Measurements from ENCODE around the gene MLLT1. TPM values are rescaled to one million over a fixed set of nuclear protein-coding genes. Genes with fewer than 3 reads are reported as not detected.

The MLLT1 gene
- total and polyA plus RNA-seq, 9 donors, result 11.1 to 116 (median 78.4) TPM

GRCh38 chr19:6226444-6227155, 53.2 kb downstream of the MLLT1 start:
- no peak for TF ChIP-seq CTCF (IDR thresholded peaks at IDR 0.05)
- no peak for TF ChIP-seq POLR2A (IDR thresholded peaks at IDR 0.05)
- no peak for TF ChIP-seq EP300 (IDR thresholded peaks at IDR 0.05)
- Histone ChIP-seq H3K27me3 (no peaks in the 10 kb centered on the region), H3K9me3 (no peaks in the 10 kb centered on the region), H3K4me3 (no peak overlapping the region), H3K4me1 (ENCODE audit: insufficient read depth) (peaks cover 15% of the 10 kb centered on the region), H3K36me3 (no peaks in the 10 kb centered on the region), H3K27ac (no peak overlapping the region)
- 75 to 80% (median 79%) methylated on average over 28 of the region's 28 CpGs for WGBS, 3 donors
- intact Hi-C loops (cut with DNase I), result no loop called here
- DNase-seq, result no peak

- 79 to 85% (median 80%) methylated on average over 12 of the region's 12 CpGs for WGBS, 3 donors
- intact Hi-C loops (cut with DNase I), result no loop called here
Observed at GRCh38 chr19:6226012-6226411, 53.8 kb downstream of the MLLT1 start.

GRCh38 chr19:6225232-6225865, 54.4 kb downstream of the MLLT1 start:
- no peaks in the 10 kb centered on the region for H3K9me3 ChIP-seq
- H3K27me3 ChIP-seq, result no peaks in the 10 kb centered on the region
- 88 to 89% (median 89%) methylated on average over 18 of the region's 18 CpGs for WGBS, 3 donors
- peak in 1 of 5 donors; percentile 26 for DNase-seq
- no peak overlapping the region for H3K27ac ChIP-seq
- intact Hi-C loops (cut with DNase I), result no loop called here
- H3K4me3 ChIP-seq, result no peak overlapping the region
- H3K36me3 ChIP-seq, result no peaks in the 10 kb centered on the region
- H3K4me1 ChIP-seq (ENCODE audit: insufficient read depth), result peaks cover 24% of the 10 kb centered on the region
- TF ChIP-seq CTCF (IDR thresholded peaks at IDR 0.05) (no peak), EP300 (IDR thresholded peaks at IDR 0.05) (no peak), POLR2A (IDR thresholded peaks at IDR 0.05) (no peak)

More at GRCh38 chr19:6226012-6226411, 53.8 kb downstream of the MLLT1 start:
- peaks cover 18% of the 10 kb centered on the region for H3K4me1 ChIP-seq (ENCODE audit: insufficient read depth)
- H3K27ac ChIP-seq, result no peak overlapping the region
- no peaks in the 10 kb centered on the region for H3K27me3 ChIP-seq
- no peaks in the 10 kb centered on the region for H3K36me3 ChIP-seq
- H3K9me3 ChIP-seq, result no peaks in the 10 kb centered on the region
- TF ChIP-seq POLR2A (IDR thresholded peaks at IDR 0.05), result no peak
- no peak overlapping the region for H3K4me3 ChIP-seq
- DNase-seq, result no peak

- 90 to 94% (median 93%) methylated on average over 4 of the region's 4 CpGs for WGBS, 3 donors
- no peaks in the 10 kb centered on the region for H3K27me3 ChIP-seq
- H3K27ac ChIP-seq, result peak overlapping the region in 1 of 2 donors; percentile 44
- H3K36me3 ChIP-seq, result no peaks in the 10 kb centered on the region
- H3K9me3 ChIP-seq, result no peaks in the 10 kb centered on the region
- no peak for TF ChIP-seq POLR2A (IDR thresholded peaks at IDR 0.05)
- no peak for TF ChIP-seq CTCF (IDR thresholded peaks at IDR 0.05)
- no peak for TF ChIP-seq EP300 (IDR thresholded peaks at IDR 0.05)
- intact Hi-C loops (cut with DNase I), result loop anchor here in 1 of 4 donors (5.0 kb wide), 1 partner anchor 68 kb away; no protein-coding TSS in a partner anchor
- H3K4me1 ChIP-seq (ENCODE audit: insufficient read depth), result peaks cover 34% of the 10 kb centered on the region
- no peak for DNase-seq
- H3K4me3 ChIP-seq, result no peak overlapping the region
Observed at GRCh38 chr19:6224308-6224675, 55.5 kb downstream of the MLLT1 start.

Measured in ovary (tissue), 9 donors.